T-helper 22 cell (primary cell): ENCODE data around the gene NFAT5.
"Not testable (repeated sequence)": the region's sequence is repeated elsewhere in the genome, so short reads cannot be mapped to it uniquely, and the experiment has no call there.

Experiments used
- DNase-seq: peaks from one replicate; pipeline ENCODE4 v3.0.0-alpha.2; 2020; ENCODE audit warnings: low read depth

Gene NFAT5

DNA sequence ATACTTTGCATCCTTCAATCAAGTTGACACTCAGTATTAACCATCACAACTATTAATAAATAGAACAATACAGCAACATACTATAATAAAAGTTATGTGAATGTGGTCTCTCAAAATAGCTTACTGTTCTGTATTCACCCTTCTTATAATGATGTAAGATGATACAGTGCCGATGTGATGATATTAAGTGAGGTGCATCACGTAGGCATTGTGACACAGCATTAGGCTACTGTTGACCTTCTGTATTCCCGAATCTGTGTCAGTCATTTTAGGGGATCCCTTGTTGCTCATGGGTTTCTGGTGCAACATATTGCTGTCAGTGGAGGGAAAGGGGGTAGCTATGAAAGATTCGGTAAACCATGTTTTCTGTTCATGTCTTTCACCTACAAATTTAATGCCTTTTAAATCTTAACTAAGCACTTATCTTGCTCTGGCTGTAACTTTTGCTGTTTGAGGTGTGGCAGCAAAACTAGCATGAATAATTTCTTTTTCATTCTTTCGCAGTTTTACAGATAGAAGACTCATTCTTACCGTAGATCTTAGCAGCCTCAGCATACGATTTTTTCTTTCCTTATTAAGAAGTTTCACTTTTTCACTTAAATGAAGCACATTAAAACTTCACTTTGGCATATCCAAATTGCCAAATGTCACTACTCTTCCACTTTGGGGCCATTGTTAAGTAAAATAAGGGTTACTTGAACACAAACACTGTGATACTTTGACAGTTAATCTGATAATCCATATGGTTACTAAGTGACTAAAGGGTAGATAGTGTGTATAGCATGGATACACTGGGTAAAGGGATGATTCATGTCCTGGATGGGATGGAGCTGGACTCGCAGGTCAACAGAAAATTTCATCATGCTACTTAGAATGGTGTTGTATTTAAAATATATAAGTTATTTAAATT is 29.6 kb downstream of the NFAT5 start:
- no peak for DNase-seq

DNA sequence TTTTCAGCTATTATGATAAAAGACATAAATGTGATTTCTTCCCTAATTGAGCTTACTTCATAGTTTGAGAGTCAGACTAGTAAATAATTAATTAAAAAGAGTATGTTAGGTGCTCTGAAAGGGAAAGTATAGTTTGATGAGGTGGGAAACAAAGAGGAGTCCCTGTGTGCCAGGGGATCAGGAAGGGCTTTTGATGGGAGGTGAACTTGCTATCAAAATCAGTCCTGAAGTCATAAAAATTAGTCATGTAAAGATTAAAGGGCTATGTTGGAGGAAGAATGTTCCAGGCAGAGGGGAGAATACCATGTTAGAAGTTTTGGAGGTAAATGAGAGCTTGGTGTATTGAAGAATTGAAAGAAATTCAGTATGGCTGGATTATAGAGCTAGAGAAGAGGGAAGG is 31.0 kb downstream of the NFAT5 start:
- no peak for DNase-seq

DNA sequence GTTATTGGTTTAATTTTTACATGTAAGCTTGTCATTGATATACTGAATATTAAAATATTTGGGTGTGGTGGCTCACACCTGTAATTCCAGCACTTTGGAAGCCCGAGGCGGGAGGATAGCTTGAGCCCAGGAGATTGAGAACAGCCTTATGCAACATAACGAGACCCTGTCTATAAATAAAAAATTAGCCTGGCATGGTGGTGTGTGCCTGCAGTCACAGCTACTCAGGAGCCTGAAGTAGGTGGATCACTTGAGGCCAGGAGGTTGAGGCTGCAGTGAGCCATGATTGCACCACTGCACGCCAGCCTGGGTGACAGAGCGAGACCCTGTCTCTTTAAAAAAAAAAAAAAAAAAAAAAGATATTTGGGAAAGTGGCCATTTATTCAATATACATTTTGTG is 32.3 kb downstream of the NFAT5 start:
- DNase-seq: no peak

DNA sequence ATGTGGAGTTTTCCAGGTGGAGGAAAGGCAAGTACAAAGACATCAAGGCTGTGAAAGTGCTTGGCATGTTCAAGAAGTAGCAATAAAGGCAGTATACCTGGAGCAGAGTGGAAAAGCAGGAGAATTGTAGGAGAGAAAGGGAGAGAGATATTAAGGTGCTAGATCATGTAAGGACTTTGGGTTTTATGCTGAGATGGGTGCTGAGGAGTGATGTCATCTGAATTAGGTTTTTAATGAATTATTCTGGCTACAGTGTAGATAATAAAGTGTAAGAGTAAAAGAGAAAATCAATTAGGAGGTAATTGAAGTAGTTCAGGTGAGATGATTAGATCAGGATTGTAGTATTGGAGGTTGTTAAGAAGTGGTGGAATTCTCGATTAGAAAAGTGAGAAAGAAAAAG is 34.0 kb downstream of the NFAT5 start:
- DNase-seq: no peak

DNA sequence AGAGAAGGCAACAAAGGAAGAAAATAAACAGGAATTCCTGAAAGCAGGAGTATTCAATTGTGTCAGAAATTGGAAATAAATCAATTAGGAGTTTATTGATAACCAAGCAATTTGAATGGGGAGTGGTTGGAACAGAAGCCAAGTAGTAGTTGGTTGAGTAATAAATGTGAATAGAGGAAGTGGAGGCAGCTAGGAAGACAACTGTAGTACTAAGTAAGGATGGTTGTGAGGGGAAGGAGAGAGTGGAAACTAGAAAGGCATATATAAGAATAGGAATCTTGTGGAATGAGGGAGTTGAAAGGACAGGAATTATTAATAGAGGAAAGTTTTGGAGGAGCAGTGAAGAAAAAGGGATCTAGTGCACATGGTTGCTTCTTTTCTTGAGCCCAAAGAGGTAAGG is 34.4 kb downstream of the NFAT5 start:
- no peak for DNase-seq

DNA sequence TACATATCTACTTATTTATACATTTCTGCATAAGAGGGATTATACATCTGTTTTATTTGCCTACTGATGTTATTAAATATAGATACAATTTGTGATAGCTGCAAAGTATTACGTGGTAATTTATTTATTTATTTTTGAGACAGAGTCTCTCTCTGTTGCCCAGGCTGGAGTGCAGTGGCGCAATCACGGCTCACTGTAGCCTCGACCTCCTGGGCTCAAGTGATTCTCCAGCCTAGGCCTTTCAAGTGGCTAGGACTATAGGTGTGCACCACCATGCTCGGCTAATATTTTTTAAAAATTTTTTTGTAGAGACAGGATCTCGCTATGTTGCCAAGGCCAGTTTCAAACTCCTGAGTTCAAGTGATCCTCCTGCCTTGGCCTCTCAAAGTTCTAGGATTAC is 35.5 kb downstream of the NFAT5 start:
- no peak for DNase-seq

DNA sequence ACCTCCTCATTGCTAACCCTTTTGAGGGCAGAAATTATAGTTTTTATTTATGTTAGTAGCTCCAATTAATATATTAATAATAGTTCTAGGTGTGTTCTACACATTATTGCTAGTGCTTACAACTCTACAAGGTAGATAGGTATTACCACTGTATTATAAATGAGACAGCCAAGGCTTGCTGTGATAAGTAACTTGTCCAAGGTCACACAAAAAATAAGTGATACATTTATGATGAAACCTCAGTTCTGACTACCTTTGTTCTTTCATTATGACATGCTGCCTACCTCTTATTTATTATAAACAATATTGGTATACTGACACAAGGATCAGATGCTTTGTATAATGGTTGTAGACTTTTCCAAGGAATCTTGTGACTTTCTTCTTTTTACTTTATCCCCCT is 41.2 kb downstream of the NFAT5 start:
- DNase-seq: no peak

DNA sequence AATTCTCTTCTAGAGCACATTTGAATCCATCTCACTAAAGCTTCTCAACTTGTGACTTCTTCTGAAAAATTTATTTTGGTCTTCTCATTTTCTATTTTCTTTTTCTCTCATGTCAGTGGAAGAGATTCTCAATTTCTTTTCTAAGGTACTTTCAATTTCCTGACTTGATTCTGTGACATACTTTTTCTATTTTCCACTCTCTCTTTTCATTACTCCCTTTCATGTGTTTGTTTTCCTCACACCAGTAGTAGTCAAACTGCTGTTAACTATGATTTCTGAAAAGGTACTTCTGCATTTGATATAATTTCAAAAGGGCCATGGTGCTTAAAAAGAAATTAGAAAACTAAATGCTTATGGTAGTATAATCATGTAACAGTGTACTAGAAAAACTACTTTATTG is 41.9 kb downstream of the NFAT5 start:
- no peak for DNase-seq

DNA sequence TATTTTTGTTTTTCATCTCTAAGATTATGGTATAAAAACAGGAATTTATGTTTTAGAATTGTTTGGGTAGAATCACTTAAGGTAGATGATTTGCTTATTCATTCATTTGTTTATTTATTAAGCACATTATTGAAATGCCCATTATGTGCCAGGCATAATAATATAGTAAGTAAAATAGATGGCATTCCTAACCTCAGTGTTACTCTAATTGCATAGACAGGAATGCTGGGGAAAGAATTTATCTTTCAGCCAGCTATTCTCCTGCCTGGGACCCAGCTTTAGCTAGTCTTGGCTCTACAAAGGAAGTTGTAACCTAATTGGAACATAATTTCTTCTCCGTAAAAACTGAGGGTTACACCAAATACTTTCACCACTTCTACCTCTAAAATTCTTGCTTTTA is 44.6 kb downstream of the NFAT5 start:
- no peak for DNase-seq

DNA sequence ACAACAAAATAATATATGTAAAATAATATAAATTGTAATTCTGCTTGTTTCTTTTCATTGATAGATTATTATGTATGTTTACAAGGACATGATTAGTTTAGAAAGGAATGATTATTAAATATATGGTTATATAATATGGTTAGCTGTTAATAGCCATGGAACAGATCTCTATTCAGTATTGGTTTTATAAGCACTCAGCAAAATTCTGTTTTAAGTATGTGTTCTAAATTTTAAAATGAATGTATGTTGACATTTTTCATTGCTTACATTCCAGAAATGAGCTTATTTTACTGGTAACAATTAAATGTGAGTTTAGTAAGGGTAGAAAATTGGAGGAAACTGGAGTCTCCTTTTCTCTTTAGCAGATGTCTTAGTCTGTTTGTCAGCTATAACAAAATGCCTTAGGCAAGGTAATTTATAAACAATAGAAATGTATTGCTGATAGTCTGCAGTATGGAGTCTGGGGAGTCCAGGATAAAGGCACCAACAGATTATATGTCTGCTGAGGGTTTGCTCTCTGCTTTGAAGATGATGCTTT is 45.4 kb downstream of the NFAT5 start:
- no peak for DNase-seq

DNA sequence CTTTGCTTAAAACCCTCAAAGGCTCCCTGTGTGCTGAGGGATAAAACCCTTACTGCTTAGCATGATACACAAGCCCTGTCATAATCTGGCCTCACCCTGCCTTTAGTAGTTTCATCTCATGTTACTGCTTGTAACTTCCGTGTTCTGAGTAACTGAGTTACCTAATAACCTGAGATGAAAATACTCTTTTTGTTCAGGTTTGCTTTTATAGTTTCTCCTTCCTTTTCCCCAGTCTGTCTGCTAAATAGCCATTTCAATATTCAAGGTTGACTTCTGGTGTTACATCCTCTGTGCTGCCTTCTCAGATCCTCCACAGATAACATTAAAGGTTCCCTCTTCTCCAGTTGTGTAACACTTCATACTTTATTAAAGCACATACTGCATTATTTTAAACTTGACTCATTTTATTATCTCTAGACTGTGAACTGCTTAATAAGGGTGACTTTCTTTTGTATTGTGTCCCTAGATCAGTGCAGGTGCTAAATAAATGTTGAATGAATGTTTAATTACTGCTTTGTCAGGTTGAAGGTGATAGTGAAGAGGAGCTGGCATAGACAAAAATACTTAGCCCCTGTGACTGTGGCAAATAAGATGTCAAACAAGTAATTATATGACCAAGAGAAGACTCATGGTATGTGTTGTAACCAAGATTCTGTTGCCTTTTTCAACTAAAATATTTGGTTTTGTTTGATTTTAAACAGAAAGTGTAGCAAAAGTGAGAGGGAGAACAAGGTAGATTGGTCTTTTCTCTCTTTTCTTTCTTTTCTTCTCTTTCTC is 47.8 kb downstream of the NFAT5 start:
- DNase-seq: no peak

DNA sequence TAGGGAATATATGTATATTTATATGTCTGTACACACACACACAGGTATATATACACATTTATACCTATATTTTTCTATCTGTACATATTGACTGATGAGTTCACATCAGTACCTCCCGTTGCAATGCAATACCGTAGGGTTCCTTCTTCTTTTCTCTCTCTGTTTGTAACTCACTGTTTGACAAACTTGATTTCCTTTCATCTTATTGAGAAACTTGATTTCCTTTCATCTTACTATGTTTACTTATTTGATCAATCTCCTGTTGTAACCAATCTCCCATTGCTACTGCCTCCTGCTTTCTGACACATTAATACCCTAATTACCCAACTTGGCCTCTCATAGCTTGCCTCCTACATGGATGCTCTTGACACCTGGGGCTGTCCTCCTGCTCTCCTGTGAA is 49.8 kb downstream of the NFAT5 start:
- no peak for DNase-seq

DNA sequence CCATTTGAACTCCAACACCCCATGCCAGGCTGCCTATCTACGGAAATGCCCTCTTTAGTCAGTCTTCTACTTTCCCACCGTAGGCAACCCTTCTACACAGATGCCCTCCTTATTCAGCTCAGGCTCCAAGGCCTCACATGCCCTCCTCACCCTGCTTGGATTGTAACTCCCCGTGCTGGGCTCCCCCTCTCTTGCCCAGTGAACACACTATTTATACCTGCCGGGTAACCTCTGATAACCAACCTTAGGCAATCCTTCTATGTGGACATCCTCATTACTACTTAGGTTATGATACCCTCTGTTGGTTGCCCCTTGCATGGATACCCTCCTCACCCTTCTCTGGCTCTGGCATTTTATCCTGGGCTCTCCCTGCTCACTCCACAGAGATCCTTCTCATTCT is 50.3 kb downstream of the NFAT5 start:
- DNase-seq: no peak

DNA sequence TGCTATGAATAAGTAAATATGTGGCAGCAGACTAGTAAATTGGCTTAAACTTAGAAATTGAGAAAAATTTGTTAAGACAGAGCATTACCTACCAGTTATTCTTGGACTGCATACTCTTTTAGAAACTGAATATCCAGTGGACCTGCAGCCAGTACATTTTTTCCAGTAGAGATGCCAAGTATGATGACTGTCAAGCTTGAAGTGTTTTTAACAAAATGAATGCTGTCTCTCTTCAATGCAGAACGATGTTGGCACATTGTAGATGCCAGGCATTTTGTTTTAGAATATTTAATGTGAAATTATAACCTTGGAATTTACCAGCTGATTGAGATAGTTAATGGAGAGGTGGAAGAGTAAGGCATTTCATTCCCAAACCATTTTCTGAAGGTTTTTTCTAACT is 52.5 kb downstream of the NFAT5 start:
- no peak for DNase-seq

DNA sequence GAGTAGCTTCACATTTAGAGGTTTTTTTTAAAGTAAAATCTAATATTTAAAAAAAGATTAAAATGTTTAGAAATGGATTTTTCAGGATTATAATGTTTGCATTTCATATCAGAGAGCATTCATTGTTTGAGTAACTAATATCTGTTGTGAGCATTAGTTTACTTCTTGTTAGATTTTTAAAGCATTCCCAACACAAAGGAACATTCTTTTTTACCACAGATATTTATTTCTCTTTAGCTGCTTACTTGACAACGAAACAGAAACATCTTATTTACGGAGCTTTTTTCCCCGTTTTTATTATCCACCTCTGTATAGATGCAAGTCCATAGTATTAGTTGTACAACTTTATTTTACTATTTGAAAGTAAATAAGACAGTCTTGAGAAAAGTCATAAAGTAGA is 53.0 kb downstream of the NFAT5 start:
- no peak for DNase-seq

DNA sequence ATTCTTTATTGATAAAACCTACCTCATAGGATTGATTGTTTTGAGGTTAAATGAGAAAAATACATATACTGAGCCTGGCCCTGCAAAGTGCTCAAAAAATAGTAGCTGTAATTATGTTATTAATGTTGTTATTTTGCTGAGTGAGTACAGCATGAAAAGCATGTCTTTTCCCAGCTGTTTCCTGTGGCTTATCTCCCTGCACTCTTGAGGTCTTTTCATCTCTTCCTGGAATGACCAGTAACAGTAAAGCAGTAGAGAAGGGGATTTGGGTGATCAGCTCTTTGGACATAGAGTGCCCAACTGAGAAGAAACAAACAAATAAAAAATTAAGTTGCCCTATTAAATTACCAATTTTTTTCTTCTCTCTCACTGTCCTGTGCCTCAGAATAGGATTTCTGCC is 53.7 kb downstream of the NFAT5 start:
- no peak for DNase-seq

DNA sequence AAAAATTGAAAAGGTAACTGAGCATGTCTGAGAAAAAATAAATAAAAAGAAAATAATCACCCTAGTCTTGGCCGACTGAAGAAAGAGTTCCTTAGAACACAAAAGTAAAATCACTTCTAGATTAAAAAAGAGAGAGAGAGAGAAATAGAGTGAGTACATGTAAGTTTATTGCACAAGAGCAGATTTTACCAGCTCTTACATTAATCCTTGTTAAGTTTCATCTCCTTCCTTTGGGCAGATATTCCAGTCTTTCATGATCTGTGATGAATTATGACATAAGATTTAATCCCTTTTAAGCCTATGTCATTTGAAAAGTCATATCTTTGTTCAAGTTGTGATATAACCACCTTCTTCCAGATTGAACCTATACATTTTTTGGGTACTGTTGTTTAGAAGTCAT is 54.8 kb downstream of the NFAT5 start:
- DNase-seq: no peak

DNA sequence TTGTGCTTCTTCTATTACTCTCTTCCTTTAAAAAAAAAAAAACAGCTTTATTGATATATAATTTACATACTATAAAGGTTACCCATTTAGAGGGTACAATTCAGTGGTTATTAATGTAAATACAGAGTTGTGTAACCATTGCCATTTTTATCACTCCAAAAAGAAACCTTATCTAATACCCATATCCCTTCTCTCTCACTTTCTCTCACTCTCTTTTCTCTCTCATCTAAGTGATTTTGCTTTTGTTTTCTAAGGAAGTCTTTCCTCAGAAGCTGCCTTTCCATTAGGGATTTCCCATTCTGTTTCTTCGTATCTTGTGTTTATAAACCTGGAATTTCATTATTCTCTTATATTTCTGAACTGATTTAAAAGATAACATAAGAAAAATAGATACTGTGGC is 55.5 kb downstream of the NFAT5 start:
- DNase-seq: no peak

DNA sequence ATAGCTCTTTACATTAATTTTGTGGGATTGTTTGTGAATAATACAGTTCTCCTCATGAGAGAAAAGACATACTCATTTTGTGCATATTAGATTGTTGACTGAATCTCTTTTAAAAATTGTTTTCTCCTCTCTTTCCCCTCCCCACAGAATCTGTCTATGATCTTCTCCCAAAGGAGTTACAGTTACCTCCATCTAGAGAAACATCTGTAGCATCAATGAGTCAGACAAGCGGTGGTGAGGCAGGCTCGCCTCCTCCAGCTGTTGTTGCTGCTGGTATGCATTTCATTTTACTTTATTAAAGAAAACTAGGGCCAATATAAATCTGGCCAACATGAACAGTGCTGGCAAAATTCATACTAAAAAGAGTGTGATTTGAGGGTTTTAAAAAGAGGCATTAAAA is 60.5 kb downstream of the NFAT5 start:
- DNase-seq: no peak

DNA sequence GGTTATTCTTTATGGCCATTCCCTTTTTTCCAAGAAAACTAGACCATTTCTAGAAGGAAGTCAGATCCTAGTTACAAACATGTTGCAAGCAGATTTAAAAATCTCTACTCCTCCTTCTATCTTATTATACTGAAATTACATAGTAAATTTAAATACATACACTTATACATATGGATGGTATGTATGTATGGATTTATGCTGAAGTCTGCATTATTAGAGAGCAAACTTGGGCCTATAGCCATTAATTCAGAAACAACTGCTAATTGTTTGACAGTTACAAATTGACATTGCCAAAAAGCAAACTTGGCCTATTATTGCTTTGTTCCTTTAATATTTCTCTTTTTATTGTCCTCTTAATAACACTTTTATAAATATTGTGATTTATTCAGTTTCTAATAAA is 67.1 kb downstream of the NFAT5 start:
- DNase-seq: no peak

DNA sequence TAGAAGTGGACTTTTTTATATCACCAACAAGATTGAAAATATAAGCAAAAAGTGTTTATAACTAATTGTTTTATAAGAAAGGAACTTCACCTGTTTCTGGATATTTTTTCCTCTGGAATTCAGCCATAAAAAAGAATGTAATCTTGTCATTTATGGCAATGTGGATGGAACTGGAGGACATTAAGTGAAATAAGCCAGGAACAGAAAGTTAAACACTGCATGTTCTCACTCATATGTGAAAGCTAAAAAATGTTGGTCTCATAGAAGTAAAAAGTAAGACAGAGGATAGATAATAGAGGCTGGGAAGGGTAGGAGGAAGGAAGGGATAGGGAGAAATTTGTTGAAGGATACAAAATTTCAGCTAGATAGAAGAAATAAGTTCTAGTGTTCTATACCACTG is 67.6 kb downstream of the NFAT5 start:
- no peak for DNase-seq

DNA sequence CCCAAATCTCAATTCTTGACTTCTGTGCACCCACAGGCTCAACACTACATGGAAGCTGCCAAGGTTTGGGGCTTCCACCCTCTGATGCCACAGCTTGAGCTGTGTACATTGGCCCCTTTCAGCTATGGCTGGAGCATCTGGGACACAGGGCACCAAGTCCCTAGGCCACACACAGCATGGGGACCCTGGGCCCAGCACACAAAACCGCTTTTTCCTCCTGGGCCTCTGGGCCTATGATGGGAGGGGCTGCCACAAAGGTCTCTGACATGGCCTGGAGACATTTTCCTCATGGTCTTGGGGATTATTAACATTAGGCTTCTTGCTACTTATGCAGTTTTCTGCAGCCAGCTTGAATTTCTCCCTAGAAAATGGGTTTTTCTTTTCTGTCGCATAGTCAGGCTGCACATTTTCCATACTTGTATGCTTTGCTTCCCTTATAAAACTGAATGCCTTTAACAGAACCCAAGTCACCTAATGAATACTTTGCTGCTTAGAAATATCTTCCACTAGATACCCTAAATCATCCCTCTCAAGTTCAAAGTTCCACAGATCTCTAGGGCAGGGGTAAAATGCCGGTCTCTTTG is 70.9 kb downstream of the NFAT5 start:
- DNase-seq: not testable (repeated sequence)
